Neural cell (in vitro differentiated cells): ENCODE data around the gene ARL5B.

Source experiments
- CTCF ChIP-seq: fragments of 450-650 bp; IDR thresholded peaks from 2 replicates; pipeline ENCODE4 v1.5.1; 2014; ENCODE audit warnings: antibody characterized with exemption, mild to moderate bottlenecking, moderate library complexity; ENCODE audit not compliant: poor library complexity, severe bottlenecking
- EP300 ChIP-seq: fragments of 450-650 bp; conservative IDR thresholded peaks from 2 replicates; pipeline ENCODE4 v1.6.1; 2014; ENCODE audit warnings: antibody characterized with exemption, mild to moderate bottlenecking, moderate library complexity; ENCODE audit not compliant: poor library complexity, severe bottlenecking
- EZH2 ChIP-seq: fragments of 200-600, 300-800 bp; shearing (Covaris generic), sonication (generic); IDR thresholded peaks from 2 replicates; pipeline ENCODE4 v1.6.1; 2014; ENCODE audit warnings: antibody characterized with exemption, low read length, borderline replicate concordance, mild to moderate bottlenecking; ENCODE audit not compliant: insufficient read depth, poor library complexity, severe bottlenecking
- MXI1 ChIP-seq: fragments of 450-650 bp; conservative IDR thresholded peaks from 2 replicates; pipeline ENCODE4 v1.6.1; 2014; ENCODE audit warnings: antibody characterized with exemption, mild to moderate bottlenecking; ENCODE audit not compliant: poor library complexity, severe bottlenecking
- POLR2AphosphoS5 ChIP-seq: IDR thresholded peaks from 2 replicates; pipeline ENCODE4 v1.6.1; 2012
- RAD21 ChIP-seq: fragments of 450-650 bp; conservative IDR thresholded peaks from 2 replicates; pipeline ENCODE4 v1.6.1; 2014; ENCODE audit warnings: antibody characterized with exemption, mild to moderate bottlenecking, moderate library complexity
- REST ChIP-seq: IDR thresholded peaks from 2 replicates; pipeline ENCODE4 v1.6.1; 2012; ENCODE audit warnings: borderline replicate concordance
- SMC3 ChIP-seq: fragments of 450-650 bp; conservative IDR thresholded peaks from 2 replicates; pipeline ENCODE4 v1.6.1; 2014; ENCODE audit warnings: antibody characterized with exemption, mild to moderate bottlenecking, moderate library complexity; ENCODE audit not compliant: poor library complexity
- TAF1 ChIP-seq: IDR thresholded peaks from 2 replicates; pipeline ENCODE4 v1.6.1; 2012; ENCODE audit warnings: low read depth

- TF ChIP-seq POLR2AphosphoS5 (no peak), EP300 (no peak), CTCF (no peak), SMC3 (no peak), REST (no peak), TAF1 (no peak), EZH2 (no peak), RAD21 (no peak), MXI1 (no peak)
These were observed 9.8 kb upstream of the ARL5B start for GRCh38 chr10:18649364-18649959.
